ENCODE results near the gene ART4.

The ART4 gene

GRCh38 chr12:14810953-14811483 lies 32.3 kb downstream of the ART4 start:
- Histone ChIP-seq H4K20me1 (ENCODE audit: insufficient read depth, low read length) (no peaks in the 10 kb centered on the region), H3F3A (ENCODE audit: insufficient read depth, low read length) (no peaks in the 10 kb centered on the region)
- TF ChIP-seq EZH2 (IDR thresholded peaks at IDR 0.05; ENCODE audit: borderline replicate concordance, low read length): no peak
- TF ChIP-seq CTCF (IDR thresholded peaks at IDR 0.05; ENCODE audit: low read length): peak; percentile 24; the same call in 1 of the 2 replicates

GRCh38 chr12:14810167-14810952 lies 33.0 kb downstream of the ART4 start:
- no peaks in the 10 kb centered on the region for H3K79me2 ChIP-seq (ENCODE audit: insufficient read depth, low read length)
- no peaks in the 10 kb centered on the region for H3F3A ChIP-seq (ENCODE audit: insufficient read depth, low read length)
- H3K4me2 ChIP-seq (ENCODE audit: low read length): no peak overlapping the region
- H3K4me3 ChIP-seq (ENCODE audit: low read depth, low read length, poor library complexity, severe bottlenecking): no peak overlapping the region
- H3K27ac ChIP-seq (ENCODE audit: low read depth, low read length, poor library complexity, severe bottlenecking): no peak overlapping the region
- no peaks in the 10 kb centered on the region for H3K27me3 ChIP-seq (ENCODE audit: insufficient read depth, low read length)
- no peak overlapping the region for H3K9ac ChIP-seq (ENCODE audit: low read length)
- no peaks in the 10 kb centered on the region for H3K9me2 ChIP-seq (ENCODE audit: low read depth, low read length)
- peaks cover 12% of the 10 kb centered on the region for H3K4me1 ChIP-seq (ENCODE audit: insufficient read depth, low read length, severe bottlenecking)
- no peaks in the 10 kb centered on the region for H3K9me3 ChIP-seq (ENCODE audit: low read length)
- H3K36me3 ChIP-seq (ENCODE audit: insufficient read depth, low read length): no peaks in the 10 kb centered on the region
- TF ChIP-seq EZH2 (IDR thresholded peaks at IDR 0.05; ENCODE audit: borderline replicate concordance, low read length) (no peak), CTCF (IDR thresholded peaks at IDR 0.05; ENCODE audit: low read length) (no peak)
- no peaks in the 10 kb centered on the region for H4K20me1 ChIP-seq (ENCODE audit: insufficient read depth, low read length)
- no peak overlapping the region for H2AFZ ChIP-seq (ENCODE audit: low read length)

More at GRCh38 chr12:14810953-14811483, 32.3 kb downstream of the ART4 start:
- Histone ChIP-seq H2AFZ (ENCODE audit: low read length) (no peak overlapping the region), H3K9me2 (ENCODE audit: low read depth, low read length) (no peaks in the 10 kb centered on the region), H3K79me2 (ENCODE audit: insufficient read depth, low read length) (no peaks in the 10 kb centered on the region), H3K9me3 (ENCODE audit: low read length) (no peaks in the 10 kb centered on the region), H3K9ac (ENCODE audit: low read length) (no peak overlapping the region), H3K36me3 (ENCODE audit: insufficient read depth, low read length) (no peaks in the 10 kb centered on the region), H3K4me3 (ENCODE audit: low read depth, low read length, poor library complexity, severe bottlenecking) (no peak overlapping the region), H3K4me1 (ENCODE audit: insufficient read depth, low read length, severe bottlenecking) (peaks cover 7% of the 10 kb centered on the region), H3K27me3 (ENCODE audit: insufficient read depth, low read length) (no peaks in the 10 kb centered on the region), H3K4me2 (ENCODE audit: low read length) (no peak overlapping the region), H3K27ac (ENCODE audit: low read depth, low read length, poor library complexity, severe bottlenecking) (no peak overlapping the region)

GRCh38 chr12:14803830-14804160 lies 39.5 kb downstream of the ART4 start:
- H4K20me1 ChIP-seq (ENCODE audit: insufficient read depth, low read length): no peaks in the 10 kb centered on the region
- H3K4me3 ChIP-seq (ENCODE audit: low read depth, low read length, poor library complexity, severe bottlenecking): peak overlapping the region; percentile 76
- no peaks in the 10 kb centered on the region for H3K9me3 ChIP-seq (ENCODE audit: low read length)
- H3K36me3 ChIP-seq (ENCODE audit: insufficient read depth, low read length): peaks cover 18% of the 10 kb centered on the region
- peaks cover 46% of the 10 kb centered on the region for H3K79me2 ChIP-seq (ENCODE audit: insufficient read depth, low read length)
- peak overlapping the region; percentile 91 for H3K4me2 ChIP-seq (ENCODE audit: low read length)
- H3K4me1 ChIP-seq (ENCODE audit: insufficient read depth, low read length, severe bottlenecking): peaks cover 32% of the 10 kb centered on the region
- peak overlapping the region; percentile 78 for H3K9ac ChIP-seq (ENCODE audit: low read length)
- H3K27me3 ChIP-seq (ENCODE audit: insufficient read depth, low read length): no peaks in the 10 kb centered on the region
- peak overlapping the region; percentile 36 for H2AFZ ChIP-seq (ENCODE audit: low read length)
- TF ChIP-seq CTCF (IDR thresholded peaks at IDR 0.05; ENCODE audit: low read length): no peak
- no peak for TF ChIP-seq EZH2 (IDR thresholded peaks at IDR 0.05; ENCODE audit: borderline replicate concordance, low read length)
- H3F3A ChIP-seq (ENCODE audit: insufficient read depth, low read length): no peaks in the 10 kb centered on the region
- H3K27ac ChIP-seq (ENCODE audit: low read depth, low read length, poor library complexity, severe bottlenecking): peak overlapping the region; percentile 54
- H3K9me2 ChIP-seq (ENCODE audit: low read depth, low read length): no peaks in the 10 kb centered on the region
